HT1080 (cell line): Measurements from ENCODE around the gene PIMREG. TPM values are rescaled to one million over a fixed set of nuclear protein-coding genes. Genes with fewer than 3 reads are reported as not detected.

Experiments
- DNase-seq: peaks from one replicate; pipeline ENCODE4 v3.0.0-alpha.2; 2015; ENCODE audit warnings: low read depth
- total RNA-seq: library from RNA; depleted of rRNA; stranded (reverse); fragments of >200 nt; shearing (Covaris generic); gene quantifications from 2 replicates; pipeline ENCODE4 v1.2.3, GENCODE V29; 2014

PIMREG gene
- total RNA-seq, 1 experiment from 2014 or later: 12.9 TPM

DNA sequence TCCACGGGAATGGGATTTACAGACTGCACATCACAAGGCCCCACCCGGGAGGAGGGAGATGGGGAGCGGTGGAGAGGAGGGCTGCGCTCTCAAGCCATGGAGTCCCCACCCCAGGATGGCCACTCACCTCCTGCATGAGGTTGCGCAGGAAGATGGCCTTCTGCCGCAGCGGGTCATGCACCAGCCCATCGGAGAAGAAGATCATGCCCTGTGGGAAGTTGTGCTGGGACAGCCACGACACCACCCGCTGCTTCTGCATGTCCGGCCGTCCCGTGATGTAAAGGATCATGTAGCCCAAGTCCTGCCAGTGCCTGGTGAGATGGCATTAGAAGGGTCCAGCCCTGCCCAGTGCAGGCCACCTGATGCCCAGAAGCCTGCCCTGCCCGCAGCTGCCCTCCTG is 17.0 kb downstream of the PIMREG start:
- DNase-seq: no peak

DNA sequence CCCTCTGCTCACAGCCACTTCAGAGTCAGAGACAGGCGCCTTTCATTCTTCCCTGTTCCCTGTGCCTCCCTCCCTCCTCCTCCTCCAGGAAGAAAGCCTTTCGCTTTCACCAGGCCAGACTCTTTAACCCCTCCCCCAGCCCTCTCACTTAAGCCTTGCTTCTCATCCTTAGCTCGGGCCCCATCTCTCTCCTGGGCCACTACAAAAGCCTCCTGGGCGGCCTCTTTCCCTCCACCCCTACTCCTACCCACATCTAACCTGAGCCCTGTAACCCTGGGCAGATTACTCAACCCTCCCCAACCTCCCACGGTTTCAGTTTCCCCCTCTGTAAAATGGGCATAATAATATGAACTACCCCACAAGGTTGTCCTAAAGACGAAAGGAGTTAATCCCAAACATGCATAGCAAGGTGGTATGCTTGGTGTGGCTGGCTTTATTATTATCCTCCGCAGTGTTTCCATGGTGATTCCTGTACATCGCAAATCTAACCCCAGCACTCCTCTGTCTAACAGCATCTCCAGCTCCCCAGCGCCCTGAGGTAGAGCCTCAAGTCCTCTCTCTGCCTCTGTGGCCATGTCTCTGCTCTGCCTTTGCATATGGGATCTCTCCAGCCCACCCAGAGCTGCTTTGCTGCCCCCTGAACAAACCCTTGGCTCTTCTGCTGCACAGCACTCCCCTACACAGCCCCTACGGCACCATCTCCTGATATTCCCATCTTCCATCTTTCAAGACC is 17.7 kb downstream of the PIMREG start:
- no peak for DNase-seq

DNA sequence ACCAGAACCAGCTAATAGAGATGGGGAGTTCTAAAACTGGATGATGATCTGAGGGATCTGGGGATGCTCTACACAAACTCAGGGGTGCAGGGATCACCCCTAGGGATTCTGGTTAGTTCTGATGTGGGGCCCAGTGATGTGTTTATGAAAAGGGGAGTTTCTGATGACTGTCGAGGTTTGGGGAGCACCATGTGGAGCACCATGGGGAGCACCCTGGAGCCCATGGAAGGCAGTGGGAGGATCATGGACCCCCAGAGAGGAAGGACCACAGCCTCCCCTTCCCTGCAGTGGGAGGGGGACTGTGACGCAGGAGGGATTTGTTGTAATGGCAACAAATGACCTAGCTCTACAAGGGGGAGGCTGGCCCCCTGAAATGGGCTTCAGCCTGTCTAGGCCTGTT is 18.4 kb downstream of the PIMREG start:
- DNase-seq: no peak

DNA sequence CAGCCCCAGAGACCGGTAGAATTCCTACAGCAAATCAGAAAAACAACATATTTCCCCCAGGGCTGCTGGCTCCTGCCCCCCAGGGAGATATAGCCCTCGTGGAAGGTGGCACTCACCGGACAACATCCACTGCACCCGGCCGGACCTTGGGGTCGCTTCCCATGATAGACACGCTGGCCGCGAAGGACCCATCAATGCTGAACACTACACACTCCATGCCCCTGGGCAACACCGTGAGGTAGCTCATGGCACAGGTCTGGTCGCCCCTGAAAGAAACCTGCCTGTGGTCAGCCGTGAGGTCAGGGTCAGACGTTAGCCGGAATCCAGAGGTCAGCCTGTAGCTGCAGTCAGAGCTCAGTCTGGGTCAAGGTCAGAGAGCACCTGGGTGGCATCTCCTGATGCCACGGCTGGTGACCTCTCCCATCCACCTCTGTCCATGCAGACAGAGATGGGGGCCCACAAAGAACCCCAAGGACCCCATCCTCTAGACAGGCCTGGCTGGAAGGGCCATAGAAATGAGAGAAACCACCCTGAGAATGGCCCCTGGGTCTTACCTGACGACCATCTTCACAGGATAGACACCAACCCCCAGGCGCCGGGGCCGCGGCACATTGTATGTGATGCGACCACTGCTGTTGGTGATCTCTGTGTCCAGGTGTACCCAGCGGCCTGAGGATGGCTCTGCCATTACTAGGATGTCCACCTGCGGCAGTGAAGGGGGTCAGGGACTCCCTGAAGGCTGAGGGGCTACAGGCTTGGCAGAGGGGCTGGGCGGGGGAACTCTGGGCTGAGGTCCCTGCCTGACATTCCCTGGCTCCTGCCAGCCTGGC is 19.6 kb downstream of the PIMREG start:
- DNase-seq: no peak

DNA sequence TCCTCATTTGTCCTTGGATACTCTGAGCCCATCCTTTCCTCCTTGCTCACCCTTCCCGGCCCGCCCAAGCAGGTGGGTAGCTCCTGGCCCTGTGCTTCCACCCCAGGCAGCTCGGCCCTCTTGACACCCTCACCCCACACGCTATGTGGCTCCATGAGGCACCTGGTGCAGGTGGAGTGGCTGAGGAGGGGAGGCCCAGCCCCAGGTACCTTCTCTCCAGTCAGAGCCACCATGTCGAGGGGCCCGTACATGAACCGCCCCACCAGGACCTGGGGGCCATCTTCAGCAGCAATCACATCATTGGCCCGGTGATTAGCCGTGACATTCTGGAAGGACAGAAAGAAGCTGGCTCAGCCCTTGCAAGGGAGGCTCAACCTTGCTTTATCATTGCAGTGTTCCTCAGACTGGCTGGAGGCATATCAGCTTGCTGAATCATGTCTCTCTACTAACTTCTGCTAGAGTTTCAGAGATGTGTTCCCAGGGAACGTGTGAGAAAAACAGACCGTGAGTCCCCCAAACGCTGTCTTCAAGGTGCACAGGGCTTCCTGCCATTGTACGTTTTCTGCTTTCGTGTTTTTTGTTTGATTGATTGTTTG is 20.3 kb downstream of the PIMREG start:
- no peak for DNase-seq

DNA sequence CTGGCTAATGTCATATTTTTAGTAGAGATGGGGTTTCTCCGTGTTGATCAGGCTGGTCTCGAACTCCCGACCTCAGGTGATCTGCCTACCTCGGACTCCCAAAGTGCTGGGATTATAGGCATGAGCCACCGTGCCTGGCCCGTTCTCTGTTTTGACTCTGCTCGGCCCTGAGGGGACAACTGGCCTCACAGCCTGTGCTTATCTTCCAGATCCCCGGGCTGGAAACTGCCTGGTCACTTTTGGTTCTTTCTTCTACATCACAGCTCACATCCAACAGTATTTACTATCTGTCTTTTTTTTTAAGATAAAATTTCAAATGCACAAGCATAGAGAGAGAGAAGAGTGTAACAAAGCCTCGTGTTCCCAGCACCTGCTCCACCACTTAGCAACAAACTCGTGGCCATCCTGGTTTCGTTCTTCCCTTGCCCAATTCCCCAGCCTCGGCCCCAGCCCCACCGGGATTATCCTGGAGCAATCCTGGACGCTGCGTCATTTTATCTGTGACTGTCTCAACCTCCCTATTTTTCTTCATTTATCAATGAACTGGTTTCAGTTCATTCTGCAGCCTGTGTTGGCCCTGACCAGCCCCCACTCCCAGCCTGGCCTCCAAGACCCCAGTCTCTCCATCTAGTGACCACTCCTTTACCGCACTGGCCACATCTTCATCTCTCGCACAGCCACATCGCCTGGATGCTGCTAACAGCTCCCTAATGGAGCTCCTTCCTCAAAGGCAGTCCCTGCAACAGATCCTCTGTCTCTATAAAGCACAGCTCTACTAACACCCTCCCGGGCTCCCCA is 21.1 kb downstream of the PIMREG start:
- no peak for DNase-seq

DNA sequence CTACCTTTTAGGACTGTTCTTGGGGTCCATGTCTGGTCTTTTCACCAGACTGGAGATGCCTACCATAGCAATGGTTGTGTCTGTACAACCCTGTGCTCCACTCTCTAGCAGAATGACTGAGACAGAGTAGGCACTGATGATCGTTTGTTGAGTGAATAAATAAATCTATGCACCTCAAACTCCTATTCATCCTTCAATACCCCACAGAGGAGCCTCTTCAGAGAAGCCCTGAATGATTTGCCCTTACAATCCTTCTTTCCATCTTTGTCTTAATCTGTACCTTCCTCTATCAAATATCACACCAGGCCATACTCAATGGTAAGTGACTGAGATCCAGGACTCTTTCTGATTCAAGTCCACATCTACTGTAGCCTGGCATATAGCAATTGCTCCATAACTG is 23.3 kb downstream of the PIMREG start:
- DNase-seq: no peak

DNA sequence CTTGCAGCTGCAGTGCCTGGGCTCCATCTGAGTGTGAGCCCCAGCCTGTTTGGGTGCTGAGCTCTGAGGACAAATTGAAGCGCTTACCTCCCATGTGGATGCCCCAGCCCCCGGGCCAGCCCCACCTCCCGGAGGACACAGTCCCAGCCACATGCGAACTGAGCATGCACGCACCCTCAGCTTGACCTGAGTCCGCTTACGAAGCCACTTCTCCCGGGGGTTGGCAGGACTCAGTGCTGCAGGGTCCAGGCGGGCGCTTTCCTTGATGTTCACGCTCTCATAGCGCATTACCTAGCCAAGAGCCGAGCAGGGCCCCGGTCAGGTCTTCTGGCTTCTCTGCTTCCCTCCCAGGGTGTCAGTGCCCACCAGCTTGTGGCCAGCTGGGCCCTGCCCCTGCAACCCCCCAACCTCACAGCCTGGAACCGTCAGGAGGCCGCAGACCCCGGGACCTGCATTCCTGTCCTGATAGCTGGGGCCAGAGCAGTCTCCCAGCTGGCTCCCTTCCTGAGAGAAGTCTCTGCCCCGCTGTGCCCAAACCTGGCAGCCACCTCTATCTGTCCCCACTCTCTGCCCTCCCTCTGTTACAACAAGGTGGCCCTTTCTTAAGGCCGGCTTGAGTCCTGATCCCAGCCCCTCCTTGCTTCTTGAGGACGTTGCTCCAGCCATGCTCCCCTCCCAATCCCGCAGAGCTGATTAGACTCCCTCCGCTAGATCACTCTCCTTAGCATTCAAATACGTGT is 24.0 kb downstream of the PIMREG start:
- no peak for DNase-seq

DNA sequence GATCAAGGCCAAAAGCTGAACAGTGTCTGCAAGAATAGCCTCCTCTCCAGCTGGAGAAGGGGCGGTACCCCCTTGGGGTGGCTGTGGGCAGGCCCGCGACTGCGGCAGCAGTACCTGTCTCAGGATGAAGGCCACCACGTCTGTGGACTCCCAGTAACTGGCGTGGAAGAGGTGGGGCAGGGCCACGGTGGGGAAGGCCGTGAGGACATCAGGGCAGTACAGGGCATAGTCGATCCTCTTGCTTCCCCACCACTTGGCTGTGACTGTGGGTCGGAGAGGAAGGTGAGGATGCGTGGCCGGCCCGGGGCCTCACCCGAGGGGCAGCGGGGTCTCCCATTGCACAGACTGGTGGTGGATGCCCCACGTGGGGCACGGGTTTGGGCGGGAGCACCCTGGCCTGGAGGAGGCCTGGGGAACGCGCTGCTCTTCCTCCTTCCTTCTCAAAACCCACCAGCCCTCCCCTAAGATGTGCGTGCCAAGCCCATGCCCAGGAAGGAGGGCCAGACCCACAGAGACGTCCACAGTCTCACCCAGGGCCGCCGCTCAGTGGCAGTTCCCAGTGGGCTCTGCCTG is 26.0 kb downstream of the PIMREG start:
- no peak for DNase-seq

DNA sequence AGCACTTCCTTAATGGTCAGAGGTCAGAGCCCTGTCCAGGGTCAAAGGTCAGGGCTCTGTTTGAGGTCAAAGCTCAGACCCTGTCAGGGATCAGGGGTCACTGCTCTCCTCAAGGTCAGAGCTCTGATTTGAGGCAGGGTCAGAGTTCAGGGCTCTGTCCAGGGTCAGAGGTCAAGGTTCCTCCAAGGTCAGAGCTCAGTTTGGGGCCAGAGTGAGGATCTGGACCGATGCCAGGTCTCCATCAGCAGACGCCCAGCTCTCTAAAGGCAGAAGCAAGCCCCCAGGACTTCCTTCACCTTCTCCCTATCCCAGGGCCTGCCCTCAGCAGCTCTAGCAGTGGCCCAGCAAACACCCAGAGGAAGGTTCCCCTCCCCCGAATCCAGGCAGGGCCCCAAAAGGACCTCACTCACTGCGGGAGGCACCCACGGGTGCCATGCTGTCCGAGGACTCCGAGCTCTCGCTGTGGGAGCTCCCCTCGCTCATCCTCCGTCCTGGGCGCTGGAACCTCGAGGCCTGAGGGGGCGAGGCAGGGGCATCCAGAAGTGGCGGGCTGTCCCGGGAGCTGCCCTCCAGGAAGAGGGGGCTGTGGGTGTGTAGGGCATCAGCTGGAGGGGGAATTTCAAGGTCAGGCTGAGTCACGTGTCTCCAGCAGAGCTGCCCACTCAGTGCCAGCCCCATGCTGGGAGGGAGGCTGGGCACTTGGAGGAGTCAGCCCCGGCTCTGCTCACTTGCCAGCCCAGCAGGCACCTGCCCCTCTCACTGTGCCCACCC is 26.7 kb downstream of the PIMREG start:
- no peak for DNase-seq

DNA sequence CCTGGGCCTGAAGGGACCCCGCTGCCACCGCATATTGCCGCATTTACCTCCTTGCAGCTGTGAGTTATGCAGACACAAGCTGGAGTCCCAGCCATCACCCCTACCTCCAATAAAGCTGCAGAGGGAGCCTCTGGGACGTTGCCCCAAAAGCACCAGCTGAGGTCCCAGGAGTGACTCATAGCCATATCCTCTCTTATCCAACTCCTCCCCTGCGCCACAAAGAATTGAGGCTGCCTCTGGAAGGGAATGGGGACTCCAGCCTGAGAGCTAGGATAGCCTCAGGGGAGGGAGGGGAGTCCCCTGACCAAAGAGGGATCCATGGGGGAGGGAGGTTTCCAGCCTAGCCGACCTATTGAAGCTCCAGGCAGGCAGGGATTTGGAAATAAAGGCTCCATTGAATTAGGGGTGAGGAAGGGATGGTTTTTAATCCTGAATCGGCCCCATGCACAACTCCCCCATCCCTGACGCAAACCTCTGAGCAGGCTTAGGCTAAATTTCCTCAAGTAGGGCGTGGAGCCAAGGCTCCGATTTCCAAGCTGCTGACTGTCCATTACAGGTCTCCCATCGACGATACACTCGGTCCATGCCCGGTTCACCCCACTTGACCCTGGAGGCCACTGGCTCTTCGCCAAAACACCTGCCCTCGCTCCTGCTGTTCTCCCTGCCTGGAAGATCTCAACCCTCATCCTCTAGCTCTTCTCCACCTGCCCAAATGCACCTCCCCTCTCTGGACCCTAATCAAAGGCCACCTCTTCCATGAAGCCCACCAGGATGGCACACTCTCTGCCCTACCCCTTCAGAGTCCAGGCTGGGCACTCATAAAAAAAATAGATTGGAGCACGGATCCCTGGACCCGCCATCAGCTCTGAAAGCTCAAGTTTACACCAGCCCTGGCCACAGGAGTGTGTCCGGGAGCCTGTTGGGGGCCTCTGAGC is 27.5 kb downstream of the PIMREG start:
- peak; percentile 78 for DNase-seq

DNA sequence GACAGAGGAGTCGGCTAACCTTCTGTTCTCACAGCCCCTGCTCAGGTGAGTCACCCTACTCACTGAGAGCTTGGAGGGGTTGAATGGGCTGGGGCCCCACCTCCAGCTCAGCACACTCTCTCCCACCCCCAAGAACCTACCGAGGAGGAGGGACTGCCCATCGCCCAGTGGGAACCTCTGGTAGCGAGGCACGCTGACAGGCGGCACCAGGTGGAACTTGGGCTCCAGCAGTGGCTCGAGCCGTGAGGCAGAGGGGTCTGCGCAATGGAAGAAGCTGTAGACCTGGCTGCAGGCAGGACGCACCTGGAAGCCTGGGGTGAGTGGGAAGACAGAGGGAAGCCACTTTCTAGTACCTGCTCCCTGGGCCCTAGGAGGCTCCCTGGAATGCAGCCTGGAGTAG is 28.3 kb downstream of the PIMREG start:
- no peak for DNase-seq

DNA sequence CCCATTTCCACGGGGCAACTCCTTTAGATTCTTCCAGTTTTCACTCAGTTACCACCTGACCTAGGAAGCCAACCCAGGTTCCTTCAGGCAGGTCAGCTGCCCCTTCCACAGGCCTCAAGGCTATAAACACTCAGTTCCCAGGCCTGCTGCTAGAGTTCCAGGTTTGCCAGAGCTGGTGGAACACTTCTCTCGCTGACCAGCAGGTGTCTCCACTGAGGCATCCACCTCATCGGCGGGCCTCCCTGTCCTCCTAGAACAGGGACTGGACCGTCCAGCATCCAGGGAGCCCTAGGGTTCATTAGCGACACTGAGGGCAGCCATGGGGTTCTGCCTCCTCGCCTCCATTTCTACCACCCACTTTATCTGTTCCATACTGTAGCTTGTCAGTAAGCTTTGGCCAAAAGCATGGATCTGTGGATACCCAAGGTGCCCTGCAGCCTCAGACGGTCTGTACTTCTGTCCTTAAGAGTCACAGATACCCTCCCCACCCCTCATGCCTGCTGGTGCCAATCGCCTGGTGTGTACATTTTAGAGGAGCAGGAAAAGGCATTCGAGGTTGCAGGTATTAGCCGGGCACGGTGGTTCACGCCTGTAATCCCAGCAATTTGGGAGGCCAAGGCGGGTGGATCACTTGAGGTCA is 29.0 kb downstream of the PIMREG start:
- peak; percentile 75 for DNase-seq

DNA sequence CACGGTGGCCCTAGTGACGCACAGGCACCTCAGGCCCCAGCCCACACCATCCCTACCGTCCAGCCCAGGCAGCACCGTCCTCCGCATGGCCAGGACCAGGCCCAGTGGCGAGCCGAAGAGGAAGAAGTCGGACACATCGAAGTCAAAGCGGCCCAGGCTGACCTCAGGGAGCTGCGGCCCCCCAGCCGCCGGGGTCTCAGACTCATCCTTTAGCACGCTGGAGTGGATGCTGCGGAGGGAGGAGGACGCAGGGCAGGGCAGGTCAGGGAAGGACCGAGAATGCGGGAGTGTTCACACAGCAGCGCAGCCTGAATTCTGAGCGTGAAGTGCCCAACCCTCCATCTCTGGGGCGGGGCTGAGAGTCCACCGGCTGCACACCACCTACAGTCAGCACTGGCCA is 30.1 kb downstream of the PIMREG start:
- no peak for DNase-seq

DNA sequence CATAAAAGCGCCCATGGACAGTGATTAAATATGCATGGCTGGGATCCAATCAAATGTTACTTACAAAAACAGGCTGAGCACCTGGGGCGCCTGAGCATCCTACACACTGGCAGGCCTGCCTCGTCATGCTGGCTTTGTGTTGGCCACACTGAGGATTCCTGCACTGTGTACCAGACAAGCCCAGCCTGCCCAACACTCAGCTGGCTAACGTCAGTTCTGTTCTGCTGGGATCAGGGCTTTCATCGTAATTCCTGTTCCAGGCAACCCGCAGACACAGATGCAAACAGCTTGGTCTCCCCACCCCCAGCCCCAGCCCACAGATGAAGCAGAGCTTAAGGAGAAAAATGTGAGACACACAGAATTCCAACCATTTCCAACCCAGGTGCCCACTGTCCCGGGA is 30.7 kb downstream of the PIMREG start:
- DNase-seq: no peak

DNA sequence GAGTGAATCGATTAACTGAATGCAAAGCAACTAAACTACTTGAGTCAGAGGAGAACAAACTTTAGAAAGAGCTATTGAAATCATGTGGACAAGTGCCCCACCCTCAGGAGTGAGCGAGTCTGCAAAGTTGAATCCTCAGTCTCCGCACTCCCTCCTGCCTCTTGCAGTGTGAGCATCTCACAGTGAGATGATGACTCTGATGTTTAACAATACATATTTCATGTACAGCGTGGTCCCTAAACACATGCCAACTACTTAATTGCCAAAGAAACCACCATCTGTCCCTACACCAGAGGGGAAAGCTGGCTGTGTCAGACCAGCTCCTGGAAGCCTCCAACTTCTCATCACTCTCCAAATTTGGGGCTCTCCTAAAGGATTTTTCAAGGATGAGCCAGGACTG is 31.2 kb downstream of the PIMREG start:
- no peak for DNase-seq

DNA sequence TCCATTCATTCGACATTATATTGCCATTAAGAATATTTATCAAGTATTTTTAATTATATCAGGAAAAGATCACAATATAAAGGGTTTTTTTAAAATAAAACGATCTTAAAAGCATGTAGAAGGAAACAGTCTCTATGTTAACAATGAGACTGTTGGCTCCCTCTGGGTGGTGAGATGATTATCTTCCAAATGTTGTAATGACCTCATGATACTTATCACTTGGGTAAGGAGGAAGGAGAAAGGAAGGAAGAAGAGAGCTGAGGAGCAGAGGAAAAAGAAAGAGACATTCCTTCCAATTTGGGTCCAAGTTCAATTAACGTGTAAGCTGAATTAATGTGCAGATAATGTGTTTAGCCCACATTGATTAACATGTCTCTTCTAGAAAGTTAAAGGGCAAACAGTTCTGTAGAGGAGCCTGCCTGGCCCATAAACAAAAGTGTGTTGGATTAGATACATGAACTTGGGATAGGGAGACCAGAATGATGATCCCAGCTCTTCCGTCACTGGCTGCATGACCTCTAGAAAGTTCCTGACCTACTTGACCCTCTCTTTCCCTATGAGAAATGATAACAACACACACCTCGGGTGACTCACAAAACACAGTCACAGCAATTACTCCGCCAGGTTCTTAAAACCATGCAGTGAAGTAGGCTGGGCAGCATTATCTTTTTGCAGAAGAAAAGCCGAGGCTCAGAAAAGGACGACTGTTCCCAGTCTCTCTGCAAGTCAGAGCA is 32.0 kb downstream of the PIMREG start:
- no peak for DNase-seq

DNA sequence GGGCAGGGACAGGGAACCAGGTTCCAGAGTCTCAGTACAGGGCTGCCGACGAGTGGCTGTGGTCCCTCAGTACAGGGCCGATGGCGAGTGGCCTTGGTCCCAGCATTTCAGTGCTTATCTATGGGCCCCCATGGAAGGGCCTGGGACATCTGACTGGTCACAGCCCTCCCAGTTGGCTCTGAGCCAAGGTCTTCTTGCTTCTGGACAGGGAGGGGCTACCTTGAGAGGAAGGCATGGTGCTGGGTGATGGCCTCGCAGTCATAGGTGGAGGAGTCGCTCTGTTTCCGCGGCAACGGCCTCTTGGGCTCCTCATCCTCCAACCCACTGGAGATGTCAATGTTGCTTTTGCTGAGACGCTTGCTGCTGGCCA is 32.5 kb downstream of the PIMREG start:
- no peak for DNase-seq
